Mucosa of rectum (tissue), 2 donors: ENCODE results near the gene OTOGL.
"Not testable (repeated sequence)": the region's sequence is repeated elsewhere in the genome, so short reads cannot be mapped to it uniquely, and the experiment has no call there.

ENCODE experiments used
- H3K27ac ChIP-seq, 2 donors: one replicate each; pipeline ENCODE4 v1.7.0; 2013; ENCODE audit warnings: inconsistent platforms in 2 of 2, low read depth in 2 of 2, low read length in 2 of 2
- H3K27me3 ChIP-seq, 2 donors: one replicate each; pipeline ENCODE4 v1.7.0; 2013; ENCODE audit warnings: low read length in 2 of 2; ENCODE audit not compliant: control insufficient read depth in 2 of 2, insufficient read depth in 2 of 2
- H3K36me3 ChIP-seq, 2 donors: one replicate each; pipeline ENCODE4 v1.7.0; 2013; ENCODE audit warnings: low read length in 2 of 2; ENCODE audit not compliant: control insufficient read depth in 2 of 2, insufficient read depth in 2 of 2
- H3K4me1 ChIP-seq, 2 donors: one replicate each; pipeline ENCODE4 v1.7.0; 2013; ENCODE audit warnings: low read length in 2 of 2, mild to moderate bottlenecking in 1 of 2; ENCODE audit not compliant: control insufficient read depth in 2 of 2, insufficient read depth in 2 of 2
- H3K4me3 ChIP-seq, 2 donors: one replicate each; pipeline ENCODE4 v1.7.0; 2013; ENCODE audit warnings: low read length in 2 of 2
- H3K9ac ChIP-seq, 2 donors: one replicate each; pipeline ENCODE4 v1.7.0; 2013; ENCODE audit warnings: low read length in 2 of 2, low read depth in 1 of 2, mild to moderate bottlenecking in 1 of 2
- H3K9me3 ChIP-seq, 2 donors: one replicate each; pipeline ENCODE4 v1.7.0; 2013; ENCODE audit warnings: low read length in 2 of 2; ENCODE audit not compliant: control insufficient read depth in 2 of 2
- donor health status: healthy.
- donor health status: Normal muscosa, but diverticular disease.

Gene OTOGL

GRCh38 chr12:80120994-80121393 lies 21.7 kb downstream of the OTOGL start:
- H3K4me1 ChIP-seq, result no peaks in the 10 kb centered on the region
- no peaks in the 10 kb centered on the region for H3K9me3 ChIP-seq
- H3K9ac ChIP-seq, result no peak overlapping the region
- no peaks in the 10 kb centered on the region for H3K27me3 ChIP-seq
- H3K27ac ChIP-seq, result no peak overlapping the region
- no peaks in the 10 kb centered on the region for H3K36me3 ChIP-seq
- no peak overlapping the region for H3K4me3 ChIP-seq

DNA sequence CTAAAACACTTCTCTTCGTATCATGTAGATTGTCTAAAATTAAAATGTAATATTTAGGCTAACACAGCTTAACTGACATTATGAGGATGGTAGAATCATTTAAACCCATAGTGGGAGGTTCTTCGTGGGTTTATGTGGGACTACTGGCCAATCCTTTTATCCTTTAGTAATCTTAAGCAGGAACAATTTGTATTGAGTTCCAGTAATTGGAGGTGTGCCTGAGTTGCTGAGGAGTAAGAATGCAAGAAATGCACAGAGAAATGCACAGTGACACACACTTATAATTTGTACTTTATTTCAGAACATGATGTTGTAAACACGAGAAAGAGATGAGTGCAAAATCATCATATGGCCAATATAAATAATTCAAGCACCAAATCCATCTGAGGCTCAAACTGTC lies 22.3 kb downstream of the OTOGL start:
- H3K36me3 ChIP-seq, result no peaks in the 10 kb centered on the region
- no peak overlapping the region for H3K4me3 ChIP-seq
- no peak overlapping the region for H3K27ac ChIP-seq
- no peaks in the 10 kb centered on the region for H3K4me1 ChIP-seq
- H3K27me3 ChIP-seq, result no peaks in the 10 kb centered on the region
- no peak overlapping the region for H3K9ac ChIP-seq
- no peaks in the 10 kb centered on the region for H3K9me3 ChIP-seq

DNA sequence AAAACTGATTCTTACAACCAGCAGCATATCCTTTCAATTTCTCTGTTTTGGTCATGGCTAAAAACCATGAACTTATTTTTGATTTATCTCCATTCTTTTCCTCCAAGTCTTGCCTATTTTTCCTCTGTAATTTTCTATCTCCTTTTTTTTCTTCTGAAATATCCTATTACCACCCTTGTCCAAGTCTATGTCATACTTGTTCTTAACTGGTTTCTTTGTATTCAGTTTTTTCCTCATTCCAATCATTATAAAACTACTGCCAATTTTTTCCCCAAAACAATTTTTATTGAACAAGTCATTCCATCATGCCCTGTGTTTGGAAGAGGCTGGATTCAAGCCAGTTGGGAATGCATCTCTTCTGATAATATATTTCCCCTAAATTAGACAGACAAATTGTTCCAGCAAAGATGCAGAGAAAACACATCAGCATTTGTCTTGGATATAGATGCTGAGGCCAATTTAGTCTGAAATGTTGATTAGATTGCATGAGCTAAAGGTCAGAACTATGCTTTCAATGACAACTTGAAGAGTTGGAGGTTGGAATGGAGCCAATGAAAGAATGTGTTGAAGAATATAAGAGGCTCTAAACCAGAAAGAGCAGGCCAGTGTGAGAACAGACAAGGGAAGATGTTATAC lies 30.7 kb downstream of the OTOGL start:
- Histone ChIP-seq H3K36me3 (no peaks in the 10 kb centered on the region), H3K27ac (no peak overlapping the region), H3K4me1 (no peaks in the 10 kb centered on the region), H3K9me3 (no peaks in the 10 kb centered on the region), H3K4me3 (no peak overlapping the region), H3K27me3 (no peaks in the 10 kb centered on the region), H3K9ac (no peak overlapping the region)

- Histone ChIP-seq H3K9me3 (no peaks in the 10 kb centered on the region), H3K36me3 (no peaks in the 10 kb centered on the region), H3K27ac (no peak overlapping the region), H3K4me1 (no peaks in the 10 kb centered on the region), H3K9ac (no peak overlapping the region), H3K27me3 (no peaks in the 10 kb centered on the region), H3K4me3 (no peak overlapping the region)
Measured at GRCh38 chr12:80135624-80136023, 36.3 kb downstream of the OTOGL start.

GRCh38 chr12:80140005-80140404 lies 40.7 kb downstream of the OTOGL start:
- Histone ChIP-seq H3K27ac (no peak overlapping the region), H3K9ac (no peak overlapping the region), H3K27me3 (no peaks in the 10 kb centered on the region), H3K4me3 (no peak overlapping the region), H3K9me3 (no peaks in the 10 kb centered on the region), H3K36me3 (no peaks in the 10 kb centered on the region), H3K4me1 (no peaks in the 10 kb centered on the region)

- Histone ChIP-seq H3K27ac (no peak overlapping the region), H3K27me3 (no peaks in the 10 kb centered on the region), H3K9ac (no peak overlapping the region), H3K4me3 (no peak overlapping the region), H3K4me1 (no peaks in the 10 kb centered on the region), H3K9me3 (no peaks in the 10 kb centered on the region), H3K36me3 (no peaks in the 10 kb centered on the region)
Measured at GRCh38 chr12:80142640-80143039, 43.3 kb downstream of the OTOGL start.

DNA sequence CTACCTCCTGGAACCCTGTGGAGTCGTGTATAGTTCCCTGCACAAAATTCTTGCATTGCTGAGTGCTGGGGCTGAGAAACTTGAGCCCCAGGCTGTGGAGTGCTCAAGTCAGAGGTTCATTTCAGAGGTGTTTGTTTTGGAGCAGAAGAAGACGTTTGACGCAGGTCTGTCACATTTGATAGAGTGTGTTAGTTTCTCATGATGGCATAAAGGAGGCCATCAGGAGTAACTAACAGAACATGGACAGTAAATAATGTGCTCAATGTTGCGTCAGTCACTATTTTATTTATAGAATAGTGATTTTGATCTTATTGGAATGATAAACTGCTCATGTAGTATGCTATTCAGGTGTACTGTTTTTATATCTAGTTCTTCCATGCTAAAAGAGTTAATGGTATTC lies 44.2 kb downstream of the OTOGL start:
- H3K9ac ChIP-seq, result no peak overlapping the region
- H3K36me3 ChIP-seq, result no peaks in the 10 kb centered on the region
- H3K4me1 ChIP-seq, result no peaks in the 10 kb centered on the region
- no peak overlapping the region for H3K4me3 ChIP-seq
- H3K9me3 ChIP-seq, result no peaks in the 10 kb centered on the region
- H3K27ac ChIP-seq, result no peak overlapping the region
- no peaks in the 10 kb centered on the region for H3K27me3 ChIP-seq

DNA sequence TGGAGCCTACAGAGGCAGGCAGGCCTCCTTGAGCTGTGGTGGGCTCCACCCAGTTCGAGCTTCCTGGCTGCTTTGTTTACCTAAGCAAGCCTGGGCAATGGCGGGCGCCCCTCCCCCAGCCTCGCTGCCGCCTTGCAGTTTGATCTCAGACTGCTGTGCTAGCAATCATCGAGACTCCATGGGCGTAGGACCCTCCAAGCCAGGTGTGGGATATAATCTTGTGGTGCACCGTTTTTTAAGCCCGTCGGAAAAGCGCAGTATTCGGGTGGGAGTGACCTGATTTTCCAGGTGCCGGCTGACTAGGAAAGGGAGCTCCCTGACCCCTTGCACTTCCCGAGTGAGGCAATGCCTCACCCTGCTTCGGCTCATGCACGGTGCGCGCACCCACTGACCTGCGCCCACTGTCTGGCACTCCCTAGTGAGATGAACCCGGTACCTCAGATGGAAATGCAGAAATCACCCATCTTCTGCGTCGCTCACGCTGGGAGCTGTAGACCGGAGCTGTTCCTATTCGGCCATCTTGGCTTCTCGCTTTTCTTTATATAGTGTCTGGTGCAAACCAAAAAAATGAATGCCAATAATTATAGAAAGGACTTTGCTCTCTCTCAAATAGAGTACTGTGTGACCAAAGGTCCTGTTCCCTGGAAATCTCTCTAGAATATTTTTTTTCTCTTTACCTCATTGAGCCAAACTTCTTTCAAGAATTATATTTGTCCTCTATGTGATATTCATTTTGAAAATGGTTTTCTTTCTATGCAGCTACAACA lies 50.4 kb downstream of the OTOGL start:
- not testable (repeated sequence) for H3K27me3 ChIP-seq, H3K36me3 ChIP-seq, H3K4me3 ChIP-seq, H3K27ac ChIP-seq, H3K9me3 ChIP-seq, H3K9ac ChIP-seq, H3K4me1 ChIP-seq

GRCh38 chr12:80151131-80151530 lies 51.8 kb downstream of the OTOGL start:
- H3K36me3 ChIP-seq, result no peaks in the 10 kb centered on the region
- no peak overlapping the region for H3K9ac ChIP-seq
- no peaks in the 10 kb centered on the region for H3K4me1 ChIP-seq
- no peaks in the 10 kb centered on the region for H3K9me3 ChIP-seq
- no peak overlapping the region for H3K27ac ChIP-seq
- H3K4me3 ChIP-seq, result no peak overlapping the region
- no peaks in the 10 kb centered on the region for H3K27me3 ChIP-seq

DNA sequence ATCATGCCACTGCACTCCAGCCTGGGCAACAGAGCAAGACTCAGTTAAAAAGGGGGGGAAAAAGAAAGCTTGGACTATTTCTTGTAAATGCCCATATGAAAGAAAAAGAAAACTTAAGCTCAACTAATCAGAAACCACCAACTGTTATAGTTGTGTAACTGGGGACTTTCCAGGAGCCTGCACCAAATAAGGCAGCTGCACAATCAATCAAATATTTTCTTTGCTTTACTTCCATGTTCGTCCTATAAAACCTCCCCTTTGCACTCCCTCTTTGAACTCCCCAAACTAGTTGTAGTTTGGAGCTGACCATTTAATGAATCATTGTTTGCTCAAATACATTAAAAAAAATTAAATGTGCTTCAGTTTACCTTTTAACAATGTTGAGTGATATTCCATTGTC lies 54.9 kb downstream of the OTOGL start:
- Histone ChIP-seq H3K9ac (no peak overlapping the region), H3K27ac (no peak overlapping the region), H3K4me3 (no peak overlapping the region), H3K9me3 (no peaks in the 10 kb centered on the region), H3K27me3 (no peaks in the 10 kb centered on the region), H3K4me1 (no peaks in the 10 kb centered on the region), H3K36me3 (no peaks in the 10 kb centered on the region)
